H9 (cell line): ENCODE measurements around the gene RAB3B. TPM values are rescaled to one million over a fixed set of nuclear protein-coding genes. Genes with fewer than 3 reads are reported as not detected.

Experiments
- DNase-seq: peaks from one replicate; pipeline ENCODE4 v3.0.0-alpha.2; 2017
- H2AFZ ChIP-seq: one replicate; pipeline ENCODE4 v1.6.1; 2013; ENCODE audit warnings: mild to moderate bottlenecking, low read length, control low read depth, moderate library complexity
- H2AK5ac ChIP-seq: 2 replicates; pipeline ENCODE4 v1.6.1; 2013; ENCODE audit warnings: low read length, control low read depth, mixed read lengths; ENCODE audit not compliant: insufficient read length
- H2BK120ac ChIP-seq: one replicate; pipeline ENCODE4 v1.6.1; 2013; ENCODE audit warnings: low read depth, mild to moderate bottlenecking, low read length, control low read depth, inconsistent platforms; ENCODE audit not compliant: poor library complexity, severe bottlenecking
- H2BK12ac ChIP-seq: 2 replicates; pipeline ENCODE4 v1.6.1; 2013; ENCODE audit warnings: low read length, control low read depth, mixed read lengths, low read depth; ENCODE audit not compliant: insufficient read length
- H2BK15ac ChIP-seq: 2 replicates; pipeline ENCODE4 v1.6.1; 2013; ENCODE audit warnings: low read depth, low read length, control low read depth
- H2BK20ac ChIP-seq: one replicate; pipeline ENCODE4 v1.6.1; 2013; ENCODE audit warnings: low read depth, mild to moderate bottlenecking, low read length, control low read depth, inconsistent platforms; ENCODE audit not compliant: poor library complexity, severe bottlenecking
- H2BK5ac ChIP-seq: 2 replicates; pipeline ENCODE4 v1.6.1; 2013; ENCODE audit warnings: low read length, control low read depth, mixed read lengths; ENCODE audit not compliant: insufficient read length
- H3K14ac ChIP-seq: 2 replicates; pipeline ENCODE4 v1.6.1; 2013; ENCODE audit warnings: low read length, control low read depth; ENCODE audit not compliant: insufficient read depth
- H3K18ac ChIP-seq: 2 replicates; pipeline ENCODE4 v1.6.1; 2013; ENCODE audit warnings: low read depth, mild to moderate bottlenecking, mixed read lengths, low read length, control low read depth; ENCODE audit not compliant: insufficient read length
- H3K23ac ChIP-seq: 2 replicates; pipeline ENCODE4 v1.6.1; 2013; ENCODE audit warnings: low read length, control low read depth, mixed read lengths, low read depth; ENCODE audit not compliant: insufficient read length
- H3K23me2 ChIP-seq: 2 replicates; pipeline ENCODE4 v1.6.1; 2013; ENCODE audit warnings: low read depth, mild to moderate bottlenecking, mixed read lengths, low read length, control low read depth; ENCODE audit not compliant: insufficient read length, poor library complexity, severe bottlenecking
- H3K27ac ChIP-seq: 2 replicates; pipeline ENCODE4 v1.5.1; 2013; ENCODE audit warnings: low read length, control low read depth, mixed read lengths, low read depth; ENCODE audit not compliant: insufficient read length
- H3K27me3 ChIP-seq: 2 replicates; pipeline ENCODE4 v1.6.1; 2013; ENCODE audit warnings: low read length, control low read depth, inconsistent platforms; ENCODE audit not compliant: insufficient read depth
- H3K4ac ChIP-seq: 2 replicates; pipeline ENCODE4 v1.6.1; 2013; ENCODE audit warnings: low read depth, mild to moderate bottlenecking, control low read depth, inconsistent platforms, low read length, moderate library complexity
- H3K4me1 ChIP-seq: 2 replicates; pipeline ENCODE4 v1.6.1; 2013; ENCODE audit warnings: low read length, control low read depth, inconsistent platforms; ENCODE audit not compliant: insufficient read depth
- H3K4me2 ChIP-seq: 2 replicates; pipeline ENCODE4 v1.6.1; 2013; ENCODE audit warnings: low read length, control low read depth, mixed read lengths; ENCODE audit not compliant: insufficient read length, insufficient read depth
- H3K56ac ChIP-seq: 2 replicates; pipeline ENCODE4 v1.6.1; 2013; ENCODE audit warnings: low read depth, mild to moderate bottlenecking, mixed read lengths, low read length, control low read depth; ENCODE audit not compliant: insufficient read length
- H3K79me1 ChIP-seq: 2 replicates; pipeline ENCODE4 v1.6.1; 2013; ENCODE audit warnings: low read depth, mild to moderate bottlenecking, moderate library complexity, low read length, control low read depth, inconsistent platforms; ENCODE audit not compliant: insufficient read depth, poor library complexity, severe bottlenecking
- H3K79me2 ChIP-seq: 2 replicates; pipeline ENCODE4 v1.6.1; 2013; ENCODE audit warnings: low read length, control low read depth, inconsistent platforms; ENCODE audit not compliant: insufficient read depth
- H3K9ac ChIP-seq: 2 replicates; pipeline ENCODE4 v1.6.1; 2013; ENCODE audit warnings: low read length, control low read depth, mixed read lengths; ENCODE audit not compliant: insufficient read length; ENCODE audit errors: extremely low read depth
- H3K9me3 ChIP-seq: one replicate; pipeline ENCODE4 v1.6.1; 2013; ENCODE audit warnings: low read depth, low read length, inconsistent platforms; ENCODE audit not compliant: control insufficient read depth
- H3T11ph ChIP-seq: one replicate; pipeline ENCODE4 v1.6.1; 2013; ENCODE audit warnings: mild to moderate bottlenecking, low read length, control low read depth, inconsistent platforms
- H4K20me1 ChIP-seq: one replicate; pipeline ENCODE4 v1.6.1; 2013; ENCODE audit not compliant: control insufficient read depth, insufficient read length, insufficient read depth
- H4K5ac ChIP-seq: 2 replicates; pipeline ENCODE4 v1.6.1; 2013; ENCODE audit warnings: low read depth, mild to moderate bottlenecking, mixed read lengths, low read length, control low read depth; ENCODE audit not compliant: insufficient read length
- H4K8ac ChIP-seq: replicated peaks from 2 replicates; pipeline ENCODE4 v1.6.1; 2013; ENCODE audit warnings: low read length, control low read depth, mixed read lengths, low read depth; ENCODE audit not compliant: insufficient read length
- H4K91ac ChIP-seq: 2 replicates; pipeline ENCODE4 v1.6.1; 2013; ENCODE audit warnings: low read depth, mild to moderate bottlenecking, moderate library complexity, mixed read lengths, low read length, control low read depth; ENCODE audit not compliant: insufficient read length
- H3K27ac Mint-ChIP-seq, 3 experiments: 2 replicates in 2 of 3; 3 replicates in 1 of 3; pipeline ENCODE4 v1.8.0; 2020 to 2021; ENCODE audit warnings: mixed read lengths in 3 of 3, mild to moderate bottlenecking in 1 of 3, moderate library complexity in 1 of 3
- H3K27me3 Mint-ChIP-seq: 2 replicates; pipeline ENCODE4 v1.8.0; 2021; ENCODE audit warnings: low read depth, mild to moderate bottlenecking, moderate library complexity, mixed read lengths
- H3K36me3 Mint-ChIP-seq, 3 experiments: 2 replicates in 2 of 3; 3 replicates in 1 of 3; pipeline ENCODE4 v1.8.0; 2020 to 2021; ENCODE audit warnings: low read depth in 3 of 3, mixed read lengths in 3 of 3; ENCODE audit not compliant: insufficient read depth in 1 of 3
- H3K4me1 Mint-ChIP-seq, 2 experiments: 2 replicates each; pipeline ENCODE4 v1.8.0; 2020; ENCODE audit warnings: mixed read lengths in 2 of 2
- H3K4me3 Mint-ChIP-seq, 2 experiments: 2 replicates in 1 of 2; 3 replicates in 1 of 2; pipeline ENCODE4 v1.8.0; 2020 to 2021; ENCODE audit warnings: mild to moderate bottlenecking in 2 of 2, mixed read lengths in 2 of 2, moderate library complexity in 1 of 2
- H3K9me3 Mint-ChIP-seq, 2 experiments: 2 replicates in 1 of 2; 3 replicates in 1 of 2; pipeline ENCODE4 v1.8.0; 2020; ENCODE audit warnings: mild to moderate bottlenecking in 2 of 2, mixed read lengths in 2 of 2, moderate library complexity in 1 of 2
- CTCF ChIP-seq: fragments of 200-600 bp; sonication (generic); conservative IDR thresholded peaks from 3 replicates; pipeline ENCODE4 v1.8.0; 2021; ENCODE audit warnings: antibody characterized with exemption, mild to moderate bottlenecking
- WGBS: extraction: QIAGEN DNeasy Blood & Tissue Kit; methylation state at CpG from one replicate; pipeline ENCODE4 v1.1.7; 2013; ENCODE audit warnings: missing lambda C conversion rate, low lambda C conversion rate, mixed read lengths; ENCODE audit not compliant: insufficient read length; ENCODE audit errors: extremely low coverage; 5-methylcytosine and 5-hydroxymethylcytosine counted together
- total RNA-seq: library from RNA; stranded (reverse); gene quantifications from 2 replicates; pipeline ENCODE4 v1.2.1, GENCODE V29; 2021

Gene RAB3B
- total RNA-seq, 1 experiment from 2014 or later = 30.6 TPM

- Histone ChIP-seq H4K5ac (no peak overlapping the region), H4K8ac (no peak overlapping the region), H3K56ac (no peak overlapping the region), H3K23ac (no peak overlapping the region), H4K20me1 (no peaks in the 10 kb centered on the region), H3K27ac (no peak overlapping the region), H2BK5ac (no peak overlapping the region), H3K9ac (no peak overlapping the region), H3K27me3 (no peaks in the 10 kb centered on the region), H3K9me3 (no peaks in the 10 kb centered on the region), H3K79me2 (no peaks in the 10 kb centered on the region), H3K4me2 (no peak overlapping the region), H2BK12ac (no peak overlapping the region), H3K14ac (no peak overlapping the region), H2AFZ (no peak overlapping the region), H3K4me1 (no peaks in the 10 kb centered on the region), H2AK5ac (no peak overlapping the region), H2BK20ac (no peak overlapping the region), H3K18ac (no peak overlapping the region), H3K79me1 (no peaks in the 10 kb centered on the region), H2BK15ac (no peak overlapping the region), H3K23me2 (no peaks in the 10 kb centered on the region), H2BK120ac (no peak overlapping the region), H4K91ac (no peak overlapping the region), H3T11ph (no peak overlapping the region), H3K4ac (no peak overlapping the region)
- Mint-ChIP-seq H3K27ac (no peak overlapping the region), H3K4me1 (peaks cover 4% of the 10 kb centered on the region in 2 experiments; a peak in 3 of 4 replicates), H3K36me3 (peaks cover 12 to 60% (median 40%) of the 10 kb centered on the region in 3 experiments; a peak in 6 of 7 replicates), H3K4me3 (no peak overlapping the region), H3K27me3 (no peaks in the 10 kb centered on the region), H3K9me3 (no peaks in the 10 kb centered on the region)
- no peak for TF ChIP-seq CTCF
- no CpG with 5 or more reads among the region's 1 CpG for WGBS
- no peak for DNase-seq
These were observed 57.2 kb downstream of the RAB3B start for GRCh38 chr1:51933344-51933743.
